ENCODE data around the gene DCX.

The DCX gene

GRCh38 chrX:111302284-111302683, 109.7 kb downstream of the DCX start:
- DNase-seq, result no peak

GRCh38 chrX:111288841-111289240, 123.2 kb downstream of the DCX start:
- DNase-seq, result no peak

- no peak for DNase-seq
These were observed 127.2 kb downstream of the DCX start for GRCh38 chrX:111284631-111285293.

GRCh38 chrX:111283446-111283845, 128.5 kb downstream of the DCX start:
- DNase-seq, result no peak

GRCh38 chrX:111282991-111283390, 129.0 kb downstream of the DCX start:
- no peak for DNase-seq

- no peak for DNase-seq
These were observed 129.9 kb downstream of the DCX start for GRCh38 chrX:111282139-111282538.

GRCh38 chrX:111270339-111270738, 141.7 kb downstream of the DCX start, which contains the start of gene CAPN6:
Gene CAPN6, minus strand, starts transcription at chrX:111270483. Its CDS starts 6,547 bp downstream, at chrX:111263936.
- no peak for DNase-seq

GRCh38 chrX:111268506-111268905, 143.5 kb downstream of the DCX start:
- no peak for DNase-seq

GRCh38 chrX:111265486-111265885, 146.5 kb downstream of the DCX start:
- no peak for DNase-seq

- DNase-seq, result no peak
These were observed 147.6 kb downstream of the DCX start for GRCh38 chrX:111264385-111264784.

GRCh38 chrX:111262086-111262485, 149.9 kb downstream of the DCX start:
- DNase-seq, result no peak

- no peak for DNase-seq
These were observed 151.5 kb downstream of the DCX start for GRCh38 chrX:111260451-111260850.

GRCh38 chrX:111259559-111259958, 152.4 kb downstream of the DCX start:
- DNase-seq, result no peak

GRCh38 chrX:111257733-111258132, 154.3 kb downstream of the DCX start:
- no peak for DNase-seq

- DNase-seq, result no peak
These were observed 156.9 kb downstream of the DCX start for GRCh38 chrX:111254896-111255693.

- no peak for DNase-seq
These were observed 167.7 kb downstream of the DCX start for GRCh38 chrX:111244235-111244750.

Data from activated CD8-positive, alpha-beta memory T cell treated with anti-CD3 and anti-CD28 coated beads, Interleukin-2, amount 50 U/mL, for 48 hours (primary cell).